ENCODE data around the gene MAP7D3.
"Not testable (repeated sequence)": the region's sequence is repeated elsewhere in the genome, so short reads cannot be mapped to it uniquely, and the experiment has no call there.

Gene MAP7D3, protein sequence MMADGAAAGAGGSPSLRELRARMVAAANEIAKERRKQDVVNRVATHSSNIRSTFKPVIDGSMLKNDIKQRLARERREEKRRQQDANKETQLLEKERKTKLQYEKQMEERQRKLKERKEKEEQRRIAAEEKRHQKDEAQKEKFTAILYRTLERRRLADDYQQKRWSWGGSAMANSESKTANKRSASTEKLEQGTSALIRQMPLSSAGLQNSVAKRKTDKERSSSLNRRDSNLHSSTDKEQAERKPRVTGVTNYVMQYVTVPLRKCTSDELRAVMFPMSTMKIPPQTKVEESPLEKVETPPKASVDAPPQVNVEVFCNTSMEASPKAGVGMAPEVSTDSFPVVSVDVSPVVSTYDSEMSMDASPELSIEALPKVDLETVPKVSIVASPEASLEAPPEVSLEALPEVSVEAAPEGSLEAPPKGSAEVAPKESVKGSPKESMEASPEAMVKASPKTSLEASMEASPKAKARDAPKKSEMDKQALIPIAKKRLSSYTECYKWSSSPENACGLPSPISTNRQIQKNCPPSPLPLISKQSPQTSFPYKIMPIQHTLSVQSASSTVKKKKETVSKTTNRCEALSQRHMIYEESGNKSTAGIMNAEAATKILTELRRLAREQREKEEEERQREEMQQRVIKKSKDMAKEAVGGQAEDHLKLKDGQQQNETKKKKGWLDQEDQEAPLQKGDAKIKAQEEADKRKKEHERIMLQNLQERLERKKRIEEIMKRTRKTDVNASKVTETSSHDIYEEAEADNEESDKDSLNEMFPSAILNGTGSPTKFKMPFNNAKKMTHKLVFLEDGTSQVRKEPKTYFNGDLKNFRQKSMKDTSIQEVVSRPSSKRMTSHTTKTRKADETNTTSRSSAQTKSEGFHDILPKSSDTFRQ

DNA sequence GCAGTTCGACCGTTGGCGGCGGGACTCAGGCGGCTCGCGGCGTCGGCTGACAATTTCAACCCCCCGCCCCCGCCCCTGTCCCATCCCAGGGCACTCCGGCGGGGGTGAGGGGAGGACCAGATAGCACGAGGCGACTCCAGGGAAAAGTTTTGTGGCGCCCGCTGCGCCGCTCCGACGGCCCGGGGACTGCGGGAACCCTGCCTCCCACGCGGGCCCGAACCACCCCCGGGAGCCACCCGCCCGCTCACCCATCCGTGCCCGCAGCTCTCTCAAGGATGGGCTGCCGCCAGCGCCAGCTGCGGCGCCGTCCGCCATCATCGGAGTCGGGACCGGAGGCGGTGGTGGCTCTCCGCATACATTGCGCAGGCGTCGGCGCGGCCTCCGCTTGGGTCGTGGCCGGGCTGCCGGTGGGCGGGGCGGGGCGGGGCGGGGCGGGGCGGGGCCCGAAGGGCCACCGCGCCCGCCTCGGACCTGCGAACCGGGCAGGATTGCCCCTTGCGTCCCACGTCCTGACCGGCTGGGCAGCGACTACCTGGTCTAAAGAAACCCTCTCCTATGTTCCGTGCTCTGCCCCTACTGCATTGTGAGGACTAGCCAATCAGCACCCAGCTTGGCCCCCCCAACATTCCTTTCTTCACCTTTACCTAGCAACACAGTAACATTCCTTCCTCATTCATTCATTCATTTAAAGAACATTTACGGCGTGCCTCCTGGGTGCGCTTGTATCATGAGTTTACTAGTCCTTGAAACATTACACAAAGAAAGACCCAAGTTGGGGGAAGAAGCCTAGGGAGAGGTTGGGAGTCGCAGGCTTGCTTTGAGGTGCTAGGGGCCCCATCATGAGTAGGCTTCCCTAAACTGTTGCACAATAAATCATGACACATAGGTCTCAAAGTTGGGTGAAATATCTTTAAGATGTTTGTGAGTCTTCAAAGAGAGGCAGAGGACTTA lies at the start of gene MAP7D3:
TSS of gene MAP7D3 (minus strand) at position 360 of the 951 bp plus-strand sequence. CDS start at position 318, 42 bp downstream.
- in situ Hi-C loops (cut with MboI; ENCODE audit: low pct_unique_long_range_greater_than_20kb, low sequenced_read_pairs), result no loop called here
- peak; percentile 65 for DNase-seq

DNA sequence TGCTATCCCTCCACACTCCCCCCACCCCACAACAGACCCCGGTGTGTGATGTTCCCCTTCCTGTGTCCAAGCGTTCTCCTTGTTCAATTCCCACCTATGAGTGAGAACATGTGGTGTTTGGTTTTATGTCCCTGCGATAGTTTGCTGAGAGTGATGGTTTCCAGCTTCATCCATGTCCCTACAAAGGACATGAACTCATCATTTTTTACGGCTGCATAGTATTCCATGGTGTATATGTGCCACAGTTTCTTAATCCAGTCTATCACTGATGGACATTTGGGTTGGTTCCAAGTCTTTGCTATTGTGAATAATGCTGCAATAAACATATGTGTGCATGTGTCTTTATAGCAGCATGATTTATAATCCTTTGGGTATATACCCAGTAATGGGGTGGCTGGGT lies 49.5 kb upstream of the MAP7D3 start, which contains the start of gene ADGRG4:
TSS of gene ADGRG4 (plus strand) at position 243 of the 400 bp plus-strand sequence. CDS start 7,815 bp downstream, outside the sequence.
- in situ Hi-C loops (cut with MboI; ENCODE audit: low pct_unique_long_range_greater_than_20kb, low sequenced_read_pairs); DNase-seq: not testable (repeated sequence)

DNA sequence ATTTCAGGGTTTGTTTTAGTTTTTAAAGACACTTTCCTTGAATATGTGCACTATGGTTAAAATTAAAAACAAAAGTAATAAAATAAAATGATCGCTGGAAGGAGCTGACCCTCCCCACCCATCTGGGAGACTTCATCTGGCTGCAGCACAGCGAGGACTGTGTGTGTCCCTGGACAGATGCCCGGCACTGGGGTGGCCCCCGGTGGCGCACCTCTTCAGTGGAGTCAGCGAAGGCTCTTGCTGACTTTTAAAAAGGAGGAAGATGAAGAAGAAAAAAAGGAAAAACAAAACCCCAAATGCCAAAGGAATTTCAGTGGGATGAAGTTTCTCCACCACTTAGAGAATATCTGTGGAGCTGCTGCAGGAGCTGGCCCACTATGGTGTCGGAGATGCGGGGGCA lies 44.2 kb upstream of the MAP7D3 start:
- in situ Hi-C loops (cut with MboI; ENCODE audit: low pct_unique_long_range_greater_than_20kb, low sequenced_read_pairs), result no loop called here

DNA sequence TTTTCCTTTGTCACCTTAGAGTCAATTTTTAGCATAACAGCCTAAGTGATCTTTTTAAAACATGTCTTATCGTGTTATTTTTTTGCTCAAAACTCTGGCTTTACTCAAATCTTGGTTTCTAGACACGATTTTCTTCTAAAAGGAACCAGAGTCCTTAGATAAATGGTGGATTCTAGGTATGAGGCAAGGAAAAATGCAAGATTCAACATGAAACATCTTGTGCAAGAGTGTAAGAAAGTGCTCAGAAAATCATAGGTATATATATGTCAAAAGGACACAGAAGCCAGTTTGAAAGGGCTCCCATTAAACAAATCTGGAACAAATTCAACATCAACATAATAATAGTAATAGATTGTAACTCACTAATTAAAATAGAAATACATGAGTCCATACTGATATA lies 41.5 kb upstream of the MAP7D3 start:
- in situ Hi-C loops (cut with MboI; ENCODE audit: low pct_unique_long_range_greater_than_20kb, low sequenced_read_pairs), result no loop called here
- no peak for DNase-seq

More for the DNA sequence above, 44.2 kb upstream of the MAP7D3 start:
- DNase-seq, result no peak

DNA sequence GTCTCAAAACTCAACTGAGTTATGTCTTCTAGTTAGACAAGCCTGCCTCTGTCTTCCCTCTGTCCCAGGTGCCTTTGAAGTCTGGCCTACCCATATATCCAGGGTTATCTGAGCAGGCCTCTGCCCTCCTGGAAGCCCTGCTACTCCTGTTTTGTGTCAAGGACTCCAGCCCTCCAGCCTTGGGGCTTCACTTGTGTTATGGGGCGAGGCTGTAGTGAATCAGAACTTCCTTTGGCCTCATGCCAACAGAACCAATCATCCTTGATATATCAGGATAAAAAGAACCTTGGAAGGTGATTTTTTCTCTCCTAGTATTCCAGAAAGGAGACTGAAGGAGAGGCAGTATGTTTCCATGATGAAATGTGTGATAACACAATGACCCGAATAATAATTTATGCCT lies 40.6 kb upstream of the MAP7D3 start:
- DNase-seq, result no peak
- in situ Hi-C loops (cut with MboI; ENCODE audit: low pct_unique_long_range_greater_than_20kb, low sequenced_read_pairs), result no loop called here

DNA sequence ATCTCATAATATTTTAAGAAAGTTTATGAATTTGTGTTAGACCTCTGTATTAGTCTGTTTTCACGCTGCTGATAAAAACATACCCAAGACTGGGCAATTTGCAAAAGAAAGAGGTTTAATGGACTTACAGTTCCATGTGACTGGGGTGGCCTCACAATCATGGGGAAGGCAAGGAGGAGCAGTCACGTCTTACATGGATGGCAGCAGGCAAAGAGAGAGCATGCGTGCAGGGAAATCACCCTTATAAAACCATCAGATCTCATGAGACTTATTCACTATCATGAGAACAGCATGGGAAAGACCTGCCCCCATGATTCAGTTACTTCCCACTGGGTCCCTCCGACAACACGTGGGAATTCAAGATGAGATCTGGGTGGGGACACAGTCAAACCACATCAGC lies 35.2 kb upstream of the MAP7D3 start:
- in situ Hi-C loops (cut with MboI; ENCODE audit: low pct_unique_long_range_greater_than_20kb, low sequenced_read_pairs); DNase-seq: not testable (repeated sequence)

DNA sequence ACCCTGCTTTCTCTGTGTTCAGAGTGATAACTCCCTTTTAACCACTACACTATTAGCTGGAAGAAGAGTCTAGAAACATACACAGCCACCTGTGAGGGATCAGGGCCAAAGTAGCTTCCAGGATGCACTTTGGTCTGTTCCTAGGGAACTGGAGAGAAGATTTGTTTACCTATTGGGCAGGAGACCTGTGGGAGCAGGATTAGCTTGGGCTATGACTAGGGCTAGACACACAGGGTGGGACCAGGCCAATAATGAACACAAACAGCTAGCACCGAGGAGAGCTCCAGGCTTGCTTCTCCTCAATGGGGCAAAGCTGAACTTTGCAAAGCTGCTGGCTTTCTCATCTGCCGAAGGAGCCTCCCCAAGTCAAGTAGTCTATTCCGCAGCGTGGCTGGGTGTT lies 24.4 kb upstream of the MAP7D3 start:
- DNase-seq, result no peak
- in situ Hi-C loops (cut with MboI; ENCODE audit: low pct_unique_long_range_greater_than_20kb, low sequenced_read_pairs), result no loop called here

DNA sequence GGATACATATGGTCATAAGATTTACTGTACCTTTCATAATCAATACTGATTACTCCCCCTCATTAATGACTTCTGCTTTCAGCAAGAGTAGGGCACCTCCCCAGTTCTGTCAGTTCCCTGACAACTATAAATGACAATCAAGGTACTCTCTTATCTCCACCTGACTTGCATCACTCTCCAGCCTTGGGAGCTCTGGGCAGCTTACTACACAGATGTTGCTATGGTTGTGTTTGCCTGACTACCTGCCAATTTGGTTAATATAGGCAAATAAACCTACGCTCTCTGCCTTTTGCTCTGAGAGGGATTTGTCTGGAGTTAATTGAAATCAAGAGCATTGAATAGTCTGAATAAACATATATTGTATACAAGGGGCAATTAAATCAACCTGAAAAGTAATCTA lies 22.8 kb upstream of the MAP7D3 start:
- in situ Hi-C loops (cut with MboI; ENCODE audit: low pct_unique_long_range_greater_than_20kb, low sequenced_read_pairs), result no loop called here

DNA sequence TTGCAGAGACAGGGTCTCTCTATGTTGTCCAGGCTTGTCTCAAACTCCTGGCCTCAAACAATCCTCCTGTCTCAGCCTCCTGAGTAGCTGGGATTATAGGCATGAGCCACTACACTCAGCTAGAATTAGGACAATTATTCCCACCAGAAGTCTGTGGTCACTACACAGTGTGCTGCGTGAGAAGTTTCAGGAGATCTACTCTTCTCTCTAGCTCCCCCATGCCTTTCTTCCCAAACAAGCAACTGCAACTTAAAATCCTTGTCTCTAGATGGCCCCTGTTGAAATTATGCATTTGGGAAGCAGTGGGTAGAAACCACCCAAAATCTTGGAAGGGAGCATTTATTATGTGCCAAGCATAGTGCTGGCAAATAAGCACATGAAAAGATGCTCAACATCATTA lies 21.1 kb upstream of the MAP7D3 start:
- peak; percentile 41 for DNase-seq
- in situ Hi-C loops (cut with MboI; ENCODE audit: low pct_unique_long_range_greater_than_20kb, low sequenced_read_pairs), result no loop called here

More for the DNA sequence above, 22.8 kb upstream of the MAP7D3 start:
- no peak for DNase-seq

DNA sequence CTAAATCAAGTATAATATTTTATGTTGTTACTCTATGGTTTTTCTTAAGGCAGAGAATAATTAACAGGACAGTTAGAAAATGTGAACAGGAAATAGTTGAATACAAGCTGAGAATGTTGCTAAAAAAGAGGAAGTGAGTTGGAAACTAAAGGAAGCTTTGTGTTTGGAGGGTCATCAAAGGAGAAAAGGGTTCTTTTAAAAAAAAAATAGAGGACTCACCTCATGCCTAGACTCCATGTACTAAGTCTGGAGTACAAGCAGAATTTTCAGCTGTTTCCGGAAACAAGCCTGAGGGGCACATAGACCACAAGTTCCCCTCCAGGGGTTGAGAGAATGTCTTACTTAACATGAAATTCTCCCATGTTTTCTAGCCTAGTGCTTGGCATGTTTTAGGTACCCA lies 20.1 kb upstream of the MAP7D3 start:
- in situ Hi-C loops (cut with MboI; ENCODE audit: low pct_unique_long_range_greater_than_20kb, low sequenced_read_pairs), result no loop called here
- peak; percentile 93 for DNase-seq

DNA sequence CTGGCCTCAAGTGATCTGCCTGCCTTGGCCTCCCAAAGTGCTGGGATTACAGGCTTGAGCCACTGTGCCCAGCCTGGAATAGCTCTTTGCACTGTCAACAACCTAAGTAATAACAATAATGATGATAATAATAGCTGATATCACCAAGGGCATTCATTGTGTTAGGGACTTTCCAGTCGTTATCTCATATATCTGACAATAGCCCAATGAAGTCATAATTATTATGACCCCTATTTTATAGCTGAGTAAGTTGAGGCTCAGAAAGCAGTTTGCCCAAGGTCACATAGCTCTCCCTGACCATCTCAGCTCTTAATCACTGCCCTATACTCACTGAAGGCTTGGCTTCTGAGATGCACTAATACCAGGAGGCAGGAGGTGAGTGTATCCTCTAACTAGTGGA lies 18.7 kb upstream of the MAP7D3 start:
- in situ Hi-C loops (cut with MboI; ENCODE audit: low pct_unique_long_range_greater_than_20kb, low sequenced_read_pairs), result no loop called here
- no peak for DNase-seq

DNA sequence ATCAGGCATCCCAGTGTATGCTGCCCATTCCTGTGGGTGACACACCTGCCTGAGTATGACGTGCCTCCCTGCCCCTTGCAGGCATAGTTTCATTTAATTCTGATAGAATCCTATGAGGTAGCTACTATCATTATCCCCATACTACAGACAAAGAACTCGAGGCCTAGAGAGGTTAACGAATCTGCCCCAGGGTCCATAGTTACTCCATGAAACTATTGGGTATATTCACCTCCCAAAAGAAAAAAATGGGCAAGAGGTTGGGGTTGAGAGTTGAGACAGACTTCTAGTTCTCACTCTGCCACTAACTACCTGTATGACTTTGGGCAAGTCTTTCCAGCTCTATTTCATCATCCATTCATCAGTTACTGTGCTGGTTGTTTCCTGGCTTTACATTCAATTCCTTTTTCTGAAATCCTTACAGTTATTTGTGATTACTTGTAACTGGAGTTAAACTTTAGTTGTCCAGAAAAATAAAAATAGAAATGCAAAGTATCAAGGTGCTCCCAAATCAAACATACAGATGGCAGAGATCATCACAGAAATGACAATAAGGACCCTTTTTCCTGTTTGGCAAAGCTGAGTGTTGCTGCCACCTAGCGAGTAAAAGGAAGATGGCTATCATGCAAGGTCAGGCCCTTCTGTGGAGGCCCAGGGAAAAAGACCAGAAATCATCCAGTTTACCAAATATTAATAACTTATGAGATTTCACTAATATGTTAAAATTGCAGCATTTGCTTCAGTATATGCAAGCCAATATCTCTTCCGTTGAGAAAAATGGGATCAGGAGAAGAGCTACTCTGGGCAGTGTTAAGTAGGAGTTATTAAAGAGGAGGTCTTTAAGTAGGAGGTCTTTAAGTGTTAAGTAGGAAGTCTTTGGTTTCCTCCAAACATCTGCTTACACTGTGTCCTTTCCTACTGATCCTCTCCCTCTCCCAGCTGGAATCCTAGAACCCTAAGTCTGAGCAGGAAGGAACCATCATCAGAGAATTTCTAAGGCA lies 17.1 kb upstream of the MAP7D3 start:
- DNase-seq, result peak; percentile 60
- in situ Hi-C loops (cut with MboI; ENCODE audit: low pct_unique_long_range_greater_than_20kb, low sequenced_read_pairs), result no loop called here

DNA sequence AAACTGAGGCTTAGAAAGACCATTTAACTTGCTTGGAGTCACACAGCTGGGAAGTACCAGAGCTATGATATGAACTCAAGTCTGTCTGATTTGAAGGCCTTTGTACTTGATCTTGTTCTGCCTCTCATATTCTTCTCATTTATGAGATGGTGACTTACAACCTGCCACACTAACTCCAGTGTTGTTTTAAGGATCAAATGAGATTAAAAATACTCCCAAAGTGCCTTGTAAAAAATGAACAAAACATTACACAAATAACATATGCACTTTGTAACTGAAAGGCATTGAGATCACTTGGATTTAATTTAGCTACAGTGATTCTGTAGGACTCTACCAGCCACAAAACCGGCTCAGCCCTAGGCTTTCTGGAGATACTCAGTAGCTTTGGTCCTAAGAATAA lies 15.6 kb upstream of the MAP7D3 start:
- in situ Hi-C loops (cut with MboI; ENCODE audit: low pct_unique_long_range_greater_than_20kb, low sequenced_read_pairs), result no loop called here
- no peak for DNase-seq

DNA sequence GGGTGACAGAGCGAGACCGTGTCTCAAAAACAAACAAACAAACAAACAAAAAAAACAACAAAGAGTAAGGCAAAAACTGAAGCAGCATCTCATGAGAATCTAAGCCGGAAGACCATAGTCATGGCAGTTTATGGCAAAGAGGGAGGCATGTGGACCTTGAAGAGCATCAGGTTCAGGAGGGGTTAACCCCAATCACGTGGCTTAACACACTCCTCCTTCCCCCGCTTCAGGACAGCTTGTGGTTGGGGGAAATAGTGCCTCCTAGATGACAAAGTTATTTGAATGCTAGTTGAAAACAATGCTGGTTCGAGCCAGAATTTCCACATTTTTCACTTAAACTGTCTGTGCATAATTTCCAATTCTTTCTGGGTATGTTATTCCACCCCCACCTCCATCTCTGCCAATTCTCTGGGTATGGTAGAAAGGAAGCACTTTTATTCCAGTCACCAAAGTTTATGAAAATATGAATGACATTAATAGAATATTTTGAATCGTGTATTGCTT lies 11.7 kb upstream of the MAP7D3 start:
- in situ Hi-C loops (cut with MboI; ENCODE audit: low pct_unique_long_range_greater_than_20kb, low sequenced_read_pairs), result no loop called here
- no peak for DNase-seq

DNA sequence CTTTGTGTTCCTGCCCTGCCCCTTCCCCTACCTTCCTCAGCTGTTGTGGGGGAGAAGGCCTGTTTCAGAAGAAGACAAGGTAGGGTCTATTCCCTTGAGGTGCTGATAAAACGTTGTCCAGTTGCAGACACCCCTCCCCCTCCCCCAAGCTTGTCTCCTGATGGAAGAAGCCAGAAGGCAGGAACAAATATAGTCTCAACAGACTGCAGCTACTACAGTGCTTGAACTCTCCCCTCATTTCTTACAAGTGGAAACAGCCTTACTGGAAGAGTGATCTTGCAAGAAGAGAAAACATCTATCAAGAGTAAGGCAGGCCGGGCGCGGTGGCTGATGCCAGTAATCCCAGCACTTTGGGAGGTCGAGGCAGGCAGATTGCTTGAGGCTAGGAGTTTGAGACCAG lies 11.0 kb upstream of the MAP7D3 start:
- DNase-seq, result no peak
- in situ Hi-C loops (cut with MboI; ENCODE audit: low pct_unique_long_range_greater_than_20kb, low sequenced_read_pairs), result no loop called here

DNA sequence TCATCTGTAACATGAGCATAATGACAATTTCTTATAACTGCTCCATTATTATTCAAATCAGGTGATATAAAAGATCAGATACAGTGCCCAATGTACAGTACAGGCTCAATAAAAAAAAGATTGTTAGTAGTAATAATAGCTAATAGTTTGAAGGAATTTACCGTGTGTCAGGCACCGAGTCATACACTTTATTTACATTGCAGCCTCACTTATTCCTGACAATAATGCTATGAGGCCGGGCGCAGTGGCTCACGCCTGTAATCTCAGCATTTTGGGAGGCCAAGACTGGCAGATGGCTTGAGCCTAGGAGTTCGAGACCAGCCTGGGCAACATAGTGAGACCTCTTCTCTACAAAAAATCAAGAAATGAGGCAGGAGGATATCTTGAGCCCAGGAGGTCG lies 10.1 kb upstream of the MAP7D3 start:
- in situ Hi-C loops (cut with MboI; ENCODE audit: low pct_unique_long_range_greater_than_20kb, low sequenced_read_pairs), result no loop called here
- no peak for DNase-seq

DNA sequence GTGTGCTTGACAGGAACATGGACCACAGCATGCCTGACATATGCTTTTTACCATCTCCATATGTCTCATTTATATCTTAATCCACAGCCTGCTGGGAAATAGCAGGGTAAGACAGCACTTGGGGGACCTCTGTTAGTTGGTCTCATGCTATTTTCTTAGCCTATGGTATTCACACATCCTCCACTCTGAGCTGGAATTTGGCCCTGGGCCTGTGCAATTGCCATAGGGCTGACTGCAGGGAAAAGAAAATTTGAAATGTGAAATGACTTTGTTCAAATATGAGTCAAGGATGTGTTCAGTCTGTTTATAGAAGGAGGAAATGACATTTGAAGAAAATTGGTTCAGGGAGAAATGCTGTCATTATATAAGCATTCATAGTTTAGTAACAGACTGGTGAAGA lies 9.6 kb upstream of the MAP7D3 start:
- no peak for DNase-seq
- in situ Hi-C loops (cut with MboI; ENCODE audit: low pct_unique_long_range_greater_than_20kb, low sequenced_read_pairs), result no loop called here

DNA sequence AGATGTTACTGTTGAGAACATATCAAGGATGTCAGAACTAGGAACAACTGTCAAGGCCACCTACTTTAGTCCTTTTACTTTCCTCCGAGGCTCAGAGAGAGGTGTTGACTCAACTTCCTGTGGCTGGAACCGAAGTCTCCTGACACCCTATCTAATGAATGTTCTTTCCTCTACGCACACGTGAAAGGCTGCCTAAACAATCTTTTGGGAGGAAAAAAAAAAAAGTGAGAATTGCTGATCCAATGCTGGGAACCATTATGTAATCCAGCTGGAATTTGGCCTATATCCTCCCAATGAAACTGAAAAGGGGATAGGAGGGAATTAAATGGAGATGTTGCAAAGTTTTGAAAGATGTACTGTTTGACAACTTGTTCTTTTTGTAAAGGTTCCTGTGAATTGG lies 8.3 kb upstream of the MAP7D3 start:
- in situ Hi-C loops (cut with MboI; ENCODE audit: low pct_unique_long_range_greater_than_20kb, low sequenced_read_pairs), result no loop called here
- DNase-seq, result no peak
